Measurements from ENCODE around the gene ZNF787.
"Not testable (repeated sequence)": the region's sequence is repeated elsewhere in the genome, so short reads cannot be mapped to it uniquely, and the experiment has no call there.

Gene ZNF787

GRCh38 chr19:56150358-56150757, 29.3 kb upstream of the ZNF787 start:
- DNase-seq (ENCODE audit: low read depth in 1 of 2, low spot score in 1 of 2) = no peak
- H3K27ac ChIP-seq (replicated peaks) = no peak overlapping the region
- H3K27me3 ChIP-seq (ENCODE audit: insufficient read depth, poor library complexity, severe bottlenecking) = no peaks in the 10 kb centered on the region
- TF ChIP-seq GABPA (IDR thresholded peaks at IDR 0.05; ENCODE audit: low read depth) (no peak), REST (IDR thresholded peaks at IDR 0.05; ENCODE audit: insufficient replicate concordance, low read depth) (no peak), POLR2AphosphoS5 (IDR thresholded peaks at IDR 0.05; ENCODE audit: low read depth) (no peak), CTCF (IDR thresholded peaks at IDR 0.05; ENCODE audit: insufficient read depth, low read length) (no peak), SPI1 (IDR thresholded peaks at IDR 0.05; ENCODE audit: borderline replicate concordance, low read depth) (no peak)
- no peak overlapping the region for H3K4me3 ChIP-seq (replicated peaks; ENCODE audit: insufficient read depth, low read length)

GRCh38 chr19:56149656-56150038, 28.6 kb upstream of the ZNF787 start:
- no peak for DNase-seq (ENCODE audit: low read depth in 1 of 2, low spot score in 1 of 2)
- Histone ChIP-seq H3K27me3 (ENCODE audit: insufficient read depth, poor library complexity, severe bottlenecking) (no peaks in the 10 kb centered on the region), H3K4me3 (replicated peaks; ENCODE audit: insufficient read depth, low read length) (no peak overlapping the region), H3K27ac (replicated peaks) (no peak overlapping the region)
- TF ChIP-seq CTCF (IDR thresholded peaks at IDR 0.05; ENCODE audit: insufficient read depth, low read length) (no peak), SPI1 (IDR thresholded peaks at IDR 0.05; ENCODE audit: borderline replicate concordance, low read depth) (no peak), POLR2AphosphoS5 (IDR thresholded peaks at IDR 0.05; ENCODE audit: low read depth) (no peak), REST (IDR thresholded peaks at IDR 0.05; ENCODE audit: insufficient replicate concordance, low read depth) (no peak), GABPA (IDR thresholded peaks at IDR 0.05; ENCODE audit: low read depth) (no peak)

- H3K27ac ChIP-seq (replicated peaks); H3K4me3 ChIP-seq (replicated peaks; ENCODE audit: insufficient read depth, low read length); DNase-seq (ENCODE audit: low read depth in 1 of 2, low spot score in 1 of 2); H3K27me3 ChIP-seq (ENCODE audit: insufficient read depth, poor library complexity, severe bottlenecking): not testable (repeated sequence)
Measured at GRCh38 chr19:56148955-56149655, 28.0 kb upstream of the ZNF787 start.

GRCh38 chr19:56148096-56148495, 27.0 kb upstream of the ZNF787 start:
- Histone ChIP-seq H3K4me3 (replicated peaks; ENCODE audit: insufficient read depth, low read length) (no peak overlapping the region), H3K27me3 (ENCODE audit: insufficient read depth, poor library complexity, severe bottlenecking) (no peaks in the 10 kb centered on the region), H3K27ac (replicated peaks) (no peak overlapping the region)
- no peak for TF ChIP-seq SPI1 (IDR thresholded peaks at IDR 0.05; ENCODE audit: borderline replicate concordance, low read depth)
- DNase-seq (ENCODE audit: low read depth in 1 of 2, low spot score in 1 of 2) = no peak

- DNase-seq (ENCODE audit: low read depth in 1 of 2, low spot score in 1 of 2) = no peak
- no peak overlapping the region for H3K4me3 ChIP-seq (replicated peaks; ENCODE audit: insufficient read depth, low read length)
- H3K27me3 ChIP-seq (ENCODE audit: insufficient read depth, poor library complexity, severe bottlenecking) = no peaks in the 10 kb centered on the region
- no peak for TF ChIP-seq CTCF (IDR thresholded peaks at IDR 0.05; ENCODE audit: insufficient read depth, low read length)
- no peak for TF ChIP-seq GABPA (IDR thresholded peaks at IDR 0.05; ENCODE audit: low read depth)
- no peak for TF ChIP-seq REST (IDR thresholded peaks at IDR 0.05; ENCODE audit: insufficient replicate concordance, low read depth)
- TF ChIP-seq SPI1 (IDR thresholded peaks at IDR 0.05; ENCODE audit: borderline replicate concordance, low read depth) = no peak
- no peak for TF ChIP-seq POLR2AphosphoS5 (IDR thresholded peaks at IDR 0.05; ENCODE audit: low read depth)
- H3K27ac ChIP-seq (replicated peaks) = no peak overlapping the region
Measured at GRCh38 chr19:56147307-56147706, 26.2 kb upstream of the ZNF787 start.
